HUES64 (cell line): ENCODE data around the gene IDH3A. TPM values are rescaled to one million over a fixed set of nuclear protein-coding genes. Genes with fewer than 3 reads are reported as not detected.

Experiments used
- H3K27ac ChIP-seq: 2 replicates; pipeline ENCODE4 v1.7.0; 2013; ENCODE audit warnings: low read depth, low read length, inconsistent platforms
- H3K27me3 ChIP-seq: 2 replicates; pipeline ENCODE4 v1.6.1; 2013; ENCODE audit warnings: mild to moderate bottlenecking, low read length; ENCODE audit not compliant: insufficient read depth
- H3K36me3 ChIP-seq: 2 replicates; pipeline ENCODE4 v1.6.1; 2013; ENCODE audit warnings: mild to moderate bottlenecking, low read length; ENCODE audit not compliant: insufficient read depth
- H3K4me1 ChIP-seq: 2 replicates; pipeline ENCODE4 v1.6.1; 2013; ENCODE audit warnings: mild to moderate bottlenecking, low read length, moderate library complexity; ENCODE audit not compliant: insufficient read depth
- H3K4me3 ChIP-seq: 2 replicates; pipeline ENCODE4 v1.5.1; 2013; ENCODE audit warnings: mild to moderate bottlenecking, low read length, moderate library complexity
- H3K9ac ChIP-seq: 2 replicates; pipeline ENCODE4 v1.6.1; 2013; ENCODE audit warnings: mild to moderate bottlenecking, low read depth, low read length
- H3K9me3 ChIP-seq: 2 replicates; pipeline ENCODE4 v1.6.1; 2013; ENCODE audit warnings: low read depth, low read length; ENCODE audit not compliant: insufficient read depth
- WGBS: fragments of 150-250, 120-280 bp; methylation state at CpG from one replicate; pipeline ENCODE4 v1.1.7; 2013; ENCODE audit warnings: missing lambda C conversion rate; 5-methylcytosine and 5-hydroxymethylcytosine counted together
- polyA plus RNA-seq, 2 experiments: library from polyadenylated mRNA; stranded (reverse); fragments of 50-300 nt; gene quantifications; one replicate each; pipeline ENCODE4 v1.2.3, GENCODE V29; 2013

Gene IDH3A
- 19.5 TPM for polyA plus RNA-seq (2013, experiment 1 of 2)
- polyA plus RNA-seq (2013, experiment 2 of 2), result 19.9 TPM

- Histone ChIP-seq H3K27ac (no peak within 1 kb of the TSS), H3K4me3 (peak within 1 kb of the TSS; percentile 85), H3K27me3 (peaks cover 17% of the 10 kb centered on the region), H3K9me3 (no peaks in the 10 kb centered on the region), H3K36me3 (no peaks in the 10 kb centered on the region), H3K4me1 (peaks cover 5% of the 10 kb centered on the region), H3K9ac (peak within 1 kb of the TSS; percentile 59)
- under 1% methylated on average over 79 of the region's 79 CpGs for WGBS
Observed at GRCh38 chr15:78149068-78149804, at the start of gene IDH3A. Gene IDH3A (plus strand): TSS chr15:78149362. CDS start chr15:78149404, 42 bp downstream.

GRCh38 chr15:78100886-78101285 lies 48.3 kb upstream of the IDH3A start:
- Histone ChIP-seq H3K9me3 (no peaks in the 10 kb centered on the region), H3K4me1 (no peaks in the 10 kb centered on the region), H3K36me3 (no peaks in the 10 kb centered on the region), H3K9ac (no peak overlapping the region), H3K27ac (no peak overlapping the region), H3K27me3 (no peaks in the 10 kb centered on the region), H3K4me3 (no peak overlapping the region)
- WGBS, result 94% methylated on average over 2 of the region's 2 CpGs

- H3K4me1 ChIP-seq, result no peaks in the 10 kb centered on the region
- no peaks in the 10 kb centered on the region for H3K27me3 ChIP-seq
- H3K27ac ChIP-seq, result no peak overlapping the region
- no peak overlapping the region for H3K9ac ChIP-seq
- WGBS, result 90% methylated on average over 5 of the region's 5 CpGs
- no peak overlapping the region for H3K4me3 ChIP-seq
- H3K36me3 ChIP-seq, result no peaks in the 10 kb centered on the region
- H3K9me3 ChIP-seq, result no peaks in the 10 kb centered on the region
Observed at GRCh38 chr15:78101423-78102105, 47.6 kb upstream of the IDH3A start.

GRCh38 chr15:78102211-78102610 lies 47.0 kb upstream of the IDH3A start:
- H3K36me3 ChIP-seq, result peaks cover under 1% of the 10 kb centered on the region; the same call in 1 of the 2 replicates
- no peaks in the 10 kb centered on the region for H3K4me1 ChIP-seq
- H3K9me3 ChIP-seq, result no peaks in the 10 kb centered on the region
- no peaks in the 10 kb centered on the region for H3K27me3 ChIP-seq
- 81% methylated on average over 1 of the region's 1 CpG for WGBS
- no peak overlapping the region for H3K4me3 ChIP-seq
- H3K9ac ChIP-seq, result no peak overlapping the region
- no peak overlapping the region for H3K27ac ChIP-seq

GRCh38 chr15:78102741-78103140 lies 46.4 kb upstream of the IDH3A start:
- H3K27me3 ChIP-seq, result no peaks in the 10 kb centered on the region
- H3K4me3 ChIP-seq, result no peak overlapping the region
- H3K27ac ChIP-seq, result no peak overlapping the region
- 73% methylated on average over 6 of the region's 6 CpGs for WGBS
- no peak overlapping the region for H3K9ac ChIP-seq
- H3K9me3 ChIP-seq, result no peaks in the 10 kb centered on the region
- H3K36me3 ChIP-seq, result peaks cover 4% of the 10 kb centered on the region; the same call in 1 of the 2 replicates
- H3K4me1 ChIP-seq, result no peaks in the 10 kb centered on the region

- Histone ChIP-seq H3K9me3 (no peaks in the 10 kb centered on the region), H3K9ac (no peak overlapping the region), H3K27ac (no peak overlapping the region), H3K36me3 (peaks cover 4% of the 10 kb centered on the region; the same call in 1 of the 2 replicates), H3K4me1 (no peaks in the 10 kb centered on the region), H3K27me3 (no peaks in the 10 kb centered on the region), H3K4me3 (no peak overlapping the region)
- WGBS, result 93% methylated on average over 12 of the region's 12 CpGs
Observed at GRCh38 chr15:78103406-78104118, 45.6 kb upstream of the IDH3A start.

GRCh38 chr15:78104119-78104479 lies 45.1 kb upstream of the IDH3A start:
- 90% methylated on average over 4 of the region's 4 CpGs for WGBS
- peaks cover 4% of the 10 kb centered on the region; the same call in 1 of the 2 replicates for H3K36me3 ChIP-seq
- H3K4me1 ChIP-seq, result no peaks in the 10 kb centered on the region
- no peaks in the 10 kb centered on the region for H3K9me3 ChIP-seq
- no peak overlapping the region for H3K9ac ChIP-seq
- no peak overlapping the region for H3K4me3 ChIP-seq
- H3K27ac ChIP-seq, result no peak overlapping the region
- no peaks in the 10 kb centered on the region for H3K27me3 ChIP-seq

GRCh38 chr15:78104566-78105475 lies 44.3 kb upstream of the IDH3A start:
- peaks cover 4% of the 10 kb centered on the region; the same call in 1 of the 2 replicates for H3K36me3 ChIP-seq
- no peak overlapping the region for H3K27ac ChIP-seq
- 91% methylated on average over 12 of the region's 12 CpGs for WGBS
- no peaks in the 10 kb centered on the region for H3K4me1 ChIP-seq
- H3K9ac ChIP-seq, result no peak overlapping the region
- H3K27me3 ChIP-seq, result no peaks in the 10 kb centered on the region
- H3K9me3 ChIP-seq, result no peaks in the 10 kb centered on the region
- H3K4me3 ChIP-seq, result no peak overlapping the region

GRCh38 chr15:78105476-78106241 lies 43.5 kb upstream of the IDH3A start:
- Histone ChIP-seq H3K27ac (no peak overlapping the region), H3K27me3 (no peaks in the 10 kb centered on the region), H3K9me3 (no peaks in the 10 kb centered on the region), H3K4me1 (no peaks in the 10 kb centered on the region), H3K9ac (no peak overlapping the region), H3K36me3 (peaks cover 4% of the 10 kb centered on the region; the same call in 1 of the 2 replicates), H3K4me3 (no peak overlapping the region)
- WGBS, result 95% methylated on average over 16 of the region's 16 CpGs

GRCh38 chr15:78107471-78107870 lies 41.7 kb upstream of the IDH3A start:
- WGBS, result 96% methylated on average over 8 of the region's 8 CpGs

More at GRCh38 chr15:78107471-78107870, 41.7 kb upstream of the IDH3A start:
- H3K27me3 ChIP-seq, result no peaks in the 10 kb centered on the region
- H3K4me3 ChIP-seq, result no peak overlapping the region
- H3K36me3 ChIP-seq, result peaks cover 4% of the 10 kb centered on the region; the same call in 1 of the 2 replicates
- no peak overlapping the region for H3K27ac ChIP-seq
- no peaks in the 10 kb centered on the region for H3K9me3 ChIP-seq
- H3K4me1 ChIP-seq, result no peaks in the 10 kb centered on the region
- no peak overlapping the region for H3K9ac ChIP-seq
